HG02840 (cell line): ENCODE measurements around the gene KCNA2.

Source experiments
- ATAC-seq: cut with Tn5 transposase; IDR thresholded peaks from one replicate; pipeline ENCODE4 v1.9.1; 2021; ENCODE audit warnings: mild to moderate bottlenecking, moderate library complexity, moderate number of reproducible peaks; ENCODE audit not compliant: unreplicated experiment, low FRiP score

KCNA2 gene

GRCh38 chr1:110605446-110605845 is 712 bp downstream of the KCNA2 start:
- no peak for ATAC-seq

- ATAC-seq: no peak
These were observed 1.5 kb downstream of the KCNA2 start for GRCh38 chr1:110604586-110605148.

GRCh38 chr1:110603058-110603457 is 3.1 kb downstream of the KCNA2 start:
- ATAC-seq: no peak

- ATAC-seq: no peak
These were observed 3.7 kb downstream of the KCNA2 start for GRCh38 chr1:110602466-110602865.

GRCh38 chr1:110601332-110601731 is 4.8 kb downstream of the KCNA2 start:
- no peak for ATAC-seq

- ATAC-seq: no peak
These were observed 5.4 kb downstream of the KCNA2 start for GRCh38 chr1:110600716-110601115.

GRCh38 chr1:110597966-110598365 is 8.2 kb downstream of the KCNA2 start:
- no peak for ATAC-seq

- no peak for ATAC-seq
These were observed 9.8 kb downstream of the KCNA2 start for GRCh38 chr1:110596312-110596711.

- ATAC-seq: no peak
These were observed 10.8 kb downstream of the KCNA2 start for GRCh38 chr1:110595353-110595710.

GRCh38 chr1:110594456-110595352 is 11.5 kb downstream of the KCNA2 start:
- ATAC-seq: no peak

GRCh38 chr1:110593902-110594301 is 12.3 kb downstream of the KCNA2 start:
- no peak for ATAC-seq

- ATAC-seq: no peak
These were observed 14.2 kb downstream of the KCNA2 start for GRCh38 chr1:110591956-110592355.

- no peak for ATAC-seq
These were observed 17.2 kb downstream of the KCNA2 start for GRCh38 chr1:110588991-110589390.

GRCh38 chr1:110588486-110588885 is 17.7 kb downstream of the KCNA2 start:
- no peak for ATAC-seq

GRCh38 chr1:110587906-110588305 is 18.3 kb downstream of the KCNA2 start:
- ATAC-seq: no peak

GRCh38 chr1:110585481-110585880 is 20.7 kb downstream of the KCNA2 start:
- no peak for ATAC-seq

GRCh38 chr1:110584045-110584444 is 22.1 kb downstream of the KCNA2 start:
- no peak for ATAC-seq

GRCh38 chr1:110583505-110583904 is 22.7 kb downstream of the KCNA2 start:
- ATAC-seq: no peak

- ATAC-seq: no peak
These were observed 23.8 kb downstream of the KCNA2 start for GRCh38 chr1:110582378-110582777.

GRCh38 chr1:110581682-110582145 is 24.4 kb downstream of the KCNA2 start:
- ATAC-seq: no peak

- ATAC-seq: no peak
These were observed 25.9 kb downstream of the KCNA2 start for GRCh38 chr1:110580244-110580643.

- no peak for ATAC-seq
These were observed 26.7 kb downstream of the KCNA2 start for GRCh38 chr1:110579460-110579859.
